Activated naive CD8-positive, alpha-beta T cell treated with anti-CD3 and anti-CD28 coated beads for 36 hours (primary cell): ENCODE data around the gene CORO2A. TPM values are rescaled to one million over a fixed set of nuclear protein-coding genes. Genes with fewer than 3 reads are reported as not detected.

Experiments
- DNase-seq: peaks from one replicate; pipeline ENCODE4 v3.0.0; 2021
- H3K27ac Mint-ChIP-seq: one replicate; pipeline ENCODE4 v1.8.0; 2022; ENCODE audit warnings: mild to moderate bottlenecking, moderate library complexity, mixed read lengths
- H3K27me3 Mint-ChIP-seq: one replicate; pipeline ENCODE4 v1.8.0; 2022; ENCODE audit warnings: mild to moderate bottlenecking, mixed read lengths
- H3K36me3 Mint-ChIP-seq: one replicate; pipeline ENCODE4 v1.8.0; 2021; ENCODE audit warnings: mild to moderate bottlenecking, mixed read lengths
- H3K4me1 Mint-ChIP-seq: one replicate; pipeline ENCODE4 v1.8.0; 2021; ENCODE audit warnings: mixed read lengths
- H3K4me3 Mint-ChIP-seq: one replicate; pipeline ENCODE4 v1.8.0; 2022; ENCODE audit warnings: mild to moderate bottlenecking, moderate library complexity, mixed read lengths
- H3K9me3 Mint-ChIP-seq: one replicate; pipeline ENCODE4 v1.8.0; 2022; ENCODE audit warnings: mixed read lengths
- total RNA-seq, 2 experiments: library from RNA; stranded (reverse); gene quantifications; one replicate each; pipeline ENCODE4 v1.2.3, GENCODE V29; 2021

CORO2A gene
- total RNA-seq, 2 experiments from 2014 or later, result 8.2 TPM

DNA sequence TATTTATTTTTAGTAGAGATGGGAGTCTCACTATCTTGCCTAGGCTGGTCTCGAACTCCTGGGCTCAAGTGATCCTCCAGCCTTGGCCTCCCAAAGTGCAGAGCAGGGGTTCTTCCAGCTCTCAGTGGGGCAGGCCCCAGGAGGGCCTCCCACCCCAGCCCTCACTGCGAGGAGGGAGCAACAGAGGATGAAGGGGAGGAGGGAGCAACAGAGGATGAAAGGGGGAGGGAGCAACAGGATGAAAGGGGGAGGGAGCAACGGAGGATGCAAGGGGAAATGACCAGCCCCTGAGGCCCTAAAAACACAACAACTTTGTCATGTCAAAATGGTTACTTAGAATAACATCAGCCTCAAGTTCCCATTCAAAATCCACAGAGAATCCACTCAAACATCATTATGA, 83.4 kb downstream of the CORO2A start:
- H3K4me3 Mint-ChIP-seq, result no peak overlapping the region

GRCh38 chr9:98108531-98109031, 83.9 kb downstream of the CORO2A start:
- DNase-seq, result peak; percentile 36
- Mint-ChIP-seq H3K4me1 (peaks cover 65% of the 10 kb centered on the region), H3K27me3 (no peaks in the 10 kb centered on the region), H3K27ac (peak overlapping the region; percentile 96), H3K36me3 (peaks cover 79% of the 10 kb centered on the region), H3K4me3 (peak overlapping the region; percentile 61), H3K9me3 (no peaks in the 10 kb centered on the region)

More for the DNA sequence above, 83.4 kb downstream of the CORO2A start:
- Mint-ChIP-seq H3K4me1 (peaks cover 61% of the 10 kb centered on the region), H3K36me3 (peaks cover 76% of the 10 kb centered on the region), H3K27me3 (no peaks in the 10 kb centered on the region), H3K9me3 (no peaks in the 10 kb centered on the region), H3K27ac (peak overlapping the region; percentile 96)
- DNase-seq, result no peak

DNA sequence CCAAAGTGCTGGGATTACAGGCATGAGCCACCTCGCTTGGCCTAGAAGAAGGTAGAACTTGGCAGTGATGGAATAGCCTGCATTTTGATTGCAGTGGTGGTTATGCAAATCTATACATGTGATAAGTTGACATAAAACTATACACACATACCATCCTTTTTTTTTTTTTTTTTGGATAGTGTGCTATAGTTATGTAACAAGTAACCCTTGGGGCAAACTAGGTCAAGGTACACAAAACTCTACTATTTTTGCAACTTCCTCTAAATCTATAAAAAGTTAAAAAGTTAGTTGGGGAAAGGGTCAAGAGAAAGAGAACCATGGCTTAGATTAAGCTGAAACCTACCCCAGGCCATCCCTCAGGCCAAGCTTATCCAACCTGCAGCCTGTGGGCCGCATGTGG, 84.5 kb downstream of the CORO2A start:
- Mint-ChIP-seq H3K36me3 (peaks cover 78% of the 10 kb centered on the region), H3K9me3 (no peaks in the 10 kb centered on the region), H3K4me1 (peaks cover 67% of the 10 kb centered on the region), H3K27me3 (no peaks in the 10 kb centered on the region), H3K27ac (peak overlapping the region; percentile 96), H3K4me3 (no peak overlapping the region)
- no peak for DNase-seq

- Mint-ChIP-seq H3K27ac (peak overlapping the region; percentile 82), H3K4me1 (peaks cover 82% of the 10 kb centered on the region), H3K27me3 (no peaks in the 10 kb centered on the region), H3K9me3 (no peaks in the 10 kb centered on the region), H3K4me3 (no peak overlapping the region), H3K36me3 (peaks cover 60% of the 10 kb centered on the region)
- no peak for DNase-seq
Observed at GRCh38 chr9:98105006-98105405, 87.4 kb downstream of the CORO2A start.

DNA sequence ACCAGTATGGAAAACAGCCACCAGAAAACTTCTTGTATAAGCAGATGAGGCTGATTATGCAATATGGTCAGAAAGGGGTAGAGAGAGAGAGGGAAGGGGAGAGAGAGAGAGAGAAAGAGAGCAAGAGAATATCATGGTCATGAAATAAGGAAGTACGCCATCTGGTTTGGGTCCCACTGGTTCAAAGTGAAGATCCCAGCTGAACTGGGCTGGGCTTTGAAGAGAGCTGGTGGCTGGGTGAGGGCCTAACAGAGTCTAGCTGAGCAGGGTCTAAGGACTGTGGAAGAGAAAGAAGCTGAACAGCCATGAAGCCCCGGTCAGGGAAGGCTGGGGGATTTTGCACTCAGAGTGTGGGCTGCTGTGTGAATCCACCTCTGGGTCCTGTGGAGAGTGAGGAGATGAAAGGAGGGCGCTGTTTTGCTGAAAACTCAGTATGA, 88.0 kb downstream of the CORO2A start:
- Mint-ChIP-seq H3K27ac (peak overlapping the region; percentile 82), H3K36me3 (peaks cover 61% of the 10 kb centered on the region), H3K4me3 (no peak overlapping the region), H3K27me3 (no peaks in the 10 kb centered on the region), H3K9me3 (no peaks in the 10 kb centered on the region), H3K4me1 (peaks cover 83% of the 10 kb centered on the region)
- no peak for DNase-seq

- Mint-ChIP-seq H3K4me3 (peak overlapping the region; percentile 54), H3K36me3 (peaks cover 55% of the 10 kb centered on the region), H3K27me3 (no peaks in the 10 kb centered on the region), H3K27ac (peak overlapping the region; percentile 86), H3K9me3 (no peaks in the 10 kb centered on the region), H3K4me1 (peaks cover 74% of the 10 kb centered on the region)
- DNase-seq, result peak; percentile 72
Observed at GRCh38 chr9:98101868-98102273, 90.6 kb downstream of the CORO2A start.

DNA sequence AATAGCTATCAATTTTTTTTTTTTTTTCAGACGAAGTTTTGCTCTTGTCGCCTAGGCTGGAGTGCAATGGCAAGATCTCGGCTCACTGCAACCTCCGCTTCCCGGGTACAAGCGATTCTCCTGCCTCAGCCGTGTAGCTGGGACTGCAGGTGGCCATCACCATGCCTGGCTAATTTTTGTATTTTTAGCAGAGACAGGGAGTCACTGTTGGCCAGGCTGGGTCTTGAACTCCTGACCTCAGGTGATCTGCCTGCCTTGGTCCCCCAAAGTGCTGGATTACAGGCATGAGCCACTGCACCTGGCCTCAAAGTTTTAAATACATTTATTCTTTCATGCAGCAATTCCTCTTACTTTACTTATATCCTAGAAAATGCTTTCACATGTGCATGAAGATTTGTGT, 91.0 kb downstream of the CORO2A start:
- peaks cover 52% of the 10 kb centered on the region for H3K36me3 Mint-ChIP-seq
- peaks cover 71% of the 10 kb centered on the region for H3K4me1 Mint-ChIP-seq
- H3K27me3 Mint-ChIP-seq, result no peaks in the 10 kb centered on the region
- no peaks in the 10 kb centered on the region for H3K9me3 Mint-ChIP-seq
- H3K27ac Mint-ChIP-seq, result peak overlapping the region; percentile 86
- no peak for DNase-seq
- peak overlapping the region; percentile 54 for H3K4me3 Mint-ChIP-seq

DNA sequence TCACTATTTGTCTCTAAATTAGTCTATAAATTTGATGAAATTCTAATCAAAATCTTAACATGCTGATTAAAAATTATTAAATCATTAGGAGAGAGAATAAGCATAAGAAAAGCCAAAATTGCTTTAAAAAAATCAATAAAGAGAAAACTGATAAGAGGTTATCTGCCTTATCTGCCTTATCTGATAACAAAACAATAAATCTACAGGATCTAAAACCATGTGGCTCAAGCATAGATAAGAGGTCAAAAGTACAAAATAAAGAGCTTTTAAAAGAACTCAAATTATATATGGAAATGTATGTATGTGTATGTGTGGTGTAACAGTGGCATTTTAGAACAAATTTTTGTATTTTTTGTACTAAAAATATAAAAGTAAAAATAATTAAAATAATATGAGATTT, 92.0 kb downstream of the CORO2A start:
- Mint-ChIP-seq H3K27me3 (no peaks in the 10 kb centered on the region), H3K4me1 (peaks cover 62% of the 10 kb centered on the region), H3K27ac (peak overlapping the region; percentile 87), H3K9me3 (no peaks in the 10 kb centered on the region), H3K4me3 (no peak overlapping the region), H3K36me3 (peaks cover 44% of the 10 kb centered on the region)
- DNase-seq, result no peak

GRCh38 chr9:98099898-98100297, 92.5 kb downstream of the CORO2A start:
- H3K36me3 Mint-ChIP-seq, result peaks cover 38% of the 10 kb centered on the region
- no peaks in the 10 kb centered on the region for H3K9me3 Mint-ChIP-seq
- H3K27ac Mint-ChIP-seq, result peak overlapping the region; percentile 87
- DNase-seq, result no peak
- no peaks in the 10 kb centered on the region for H3K27me3 Mint-ChIP-seq
- peaks cover 59% of the 10 kb centered on the region for H3K4me1 Mint-ChIP-seq
- peak overlapping the region; percentile 8 for H3K4me3 Mint-ChIP-seq

GRCh38 chr9:98099346-98099745, 93.1 kb downstream of the CORO2A start:
- Mint-ChIP-seq H3K27me3 (no peaks in the 10 kb centered on the region), H3K4me3 (no peak overlapping the region), H3K4me1 (peaks cover 53% of the 10 kb centered on the region), H3K27ac (peak overlapping the region; percentile 87), H3K36me3 (peaks cover 35% of the 10 kb centered on the region), H3K9me3 (no peaks in the 10 kb centered on the region)
- DNase-seq, result no peak

- H3K4me1 Mint-ChIP-seq, result peaks cover 44% of the 10 kb centered on the region
- no peaks in the 10 kb centered on the region for H3K9me3 Mint-ChIP-seq
- peaks cover 30% of the 10 kb centered on the region for H3K36me3 Mint-ChIP-seq
- no peak for DNase-seq
- H3K27me3 Mint-ChIP-seq, result no peaks in the 10 kb centered on the region
- peak overlapping the region; percentile 20 for H3K27ac Mint-ChIP-seq
- no peak overlapping the region for H3K4me3 Mint-ChIP-seq
Observed at GRCh38 chr9:98097836-98098235, 94.6 kb downstream of the CORO2A start.

GRCh38 chr9:98096091-98096490, 96.3 kb downstream of the CORO2A start:
- no peak for DNase-seq
- peaks cover 31% of the 10 kb centered on the region for H3K36me3 Mint-ChIP-seq
- no peaks in the 10 kb centered on the region for H3K9me3 Mint-ChIP-seq
- peaks cover 28% of the 10 kb centered on the region for H3K4me1 Mint-ChIP-seq
- H3K27me3 Mint-ChIP-seq, result no peaks in the 10 kb centered on the region
- no peak overlapping the region for H3K27ac Mint-ChIP-seq
- H3K4me3 Mint-ChIP-seq, result no peak overlapping the region

DNA sequence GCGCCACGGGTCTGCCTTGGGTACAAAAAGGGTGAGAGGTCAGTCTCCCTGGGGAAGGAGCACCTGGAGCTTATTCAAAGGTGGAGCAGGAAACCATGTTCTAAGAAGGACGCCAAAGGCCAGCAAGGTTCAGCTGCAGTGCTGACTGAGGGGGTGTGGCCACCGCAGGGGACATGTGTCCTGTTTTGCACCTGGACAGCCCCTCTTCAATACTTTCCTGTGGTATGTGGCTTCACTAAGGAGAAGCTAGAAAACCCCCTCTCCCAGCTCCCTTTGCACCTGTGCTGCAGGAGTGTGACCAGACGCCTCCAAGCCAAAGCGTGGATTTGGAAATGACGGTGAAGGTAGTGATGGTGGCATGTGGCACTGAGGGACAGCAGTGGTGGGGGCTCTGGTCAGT, 97.0 kb downstream of the CORO2A start:
- Mint-ChIP-seq H3K4me3 (no peak overlapping the region), H3K9me3 (no peaks in the 10 kb centered on the region), H3K36me3 (peaks cover 31% of the 10 kb centered on the region), H3K4me1 (peaks cover 24% of the 10 kb centered on the region), H3K27me3 (no peaks in the 10 kb centered on the region), H3K27ac (no peak overlapping the region)
- no peak for DNase-seq

- Mint-ChIP-seq H3K27ac (no peak overlapping the region), H3K36me3 (peaks cover 29% of the 10 kb centered on the region), H3K4me1 (peaks cover 18% of the 10 kb centered on the region), H3K9me3 (no peaks in the 10 kb centered on the region), H3K4me3 (no peak overlapping the region), H3K27me3 (no peaks in the 10 kb centered on the region)
- DNase-seq, result no peak
Observed at GRCh38 chr9:98094851-98095250, 97.6 kb downstream of the CORO2A start.

DNA sequence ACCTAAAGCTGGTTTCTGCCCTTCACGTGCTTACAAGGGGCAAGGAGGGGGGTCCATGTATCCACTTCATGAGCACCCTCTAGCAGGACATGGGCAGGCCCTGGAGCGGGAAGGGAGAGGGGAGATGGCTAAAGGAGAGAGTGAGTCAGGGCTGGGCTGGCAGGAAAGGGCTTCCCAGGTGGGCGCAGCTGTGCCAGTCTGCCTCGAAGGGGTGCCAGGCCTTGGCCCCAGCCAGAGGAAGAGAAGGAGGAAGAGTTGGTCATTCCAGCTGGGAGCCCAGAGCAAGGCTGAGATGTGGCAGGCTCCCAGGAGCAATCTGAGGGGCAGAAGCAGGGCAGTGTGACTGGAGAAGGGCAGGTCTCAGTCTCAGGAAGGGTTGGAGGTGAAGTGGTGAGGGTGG, 98.1 kb downstream of the CORO2A start:
- Mint-ChIP-seq H3K27ac (no peak overlapping the region), H3K9me3 (no peaks in the 10 kb centered on the region)

DNA sequence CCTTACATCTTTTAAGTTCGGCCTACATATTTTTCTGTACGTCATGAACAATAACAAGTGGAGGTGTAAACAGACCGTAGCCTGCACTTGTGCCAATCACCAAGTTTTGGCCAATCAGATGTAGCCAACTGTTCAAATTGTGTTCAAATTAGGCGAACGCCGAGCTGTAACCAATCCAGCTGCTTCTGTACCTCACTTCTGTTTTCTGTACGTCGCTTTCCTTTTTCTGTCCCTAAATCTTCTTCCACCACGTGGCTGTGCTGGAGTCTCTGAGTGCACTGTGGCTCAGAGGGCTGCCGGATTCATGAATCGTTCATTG, 99.9 kb downstream of the CORO2A start:
- H3K36me3 Mint-ChIP-seq, result peaks cover 16% of the 10 kb centered on the region
- no peak overlapping the region for H3K4me3 Mint-ChIP-seq
- H3K27ac Mint-ChIP-seq, result no peak overlapping the region
- H3K27me3 Mint-ChIP-seq, result no peaks in the 10 kb centered on the region
- H3K9me3 Mint-ChIP-seq, result no peaks in the 10 kb centered on the region
- DNase-seq, result no peak
- peaks cover 4% of the 10 kb centered on the region for H3K4me1 Mint-ChIP-seq

More for the DNA sequence above, 98.1 kb downstream of the CORO2A start:
- H3K4me1 Mint-ChIP-seq, result peaks cover 13% of the 10 kb centered on the region
- H3K36me3 Mint-ChIP-seq, result peaks cover 29% of the 10 kb centered on the region
- no peaks in the 10 kb centered on the region for H3K27me3 Mint-ChIP-seq
- no peak overlapping the region for H3K4me3 Mint-ChIP-seq
- DNase-seq, result no peak
